Ectodermal cell (in vitro differentiated cells): ENCODE measurements around the gene HSPA6.

Experiments used
- H3K27ac ChIP-seq: 2 replicates; pipeline ENCODE4 v1.7.0; 2013; ENCODE audit warnings: mild to moderate bottlenecking, low read depth, low read length; ENCODE audit not compliant: insufficient read depth, poor library complexity, severe bottlenecking
- H3K27me3 ChIP-seq: 2 replicates; pipeline ENCODE4 v1.7.0; 2013; ENCODE audit warnings: mild to moderate bottlenecking, low read length; ENCODE audit not compliant: insufficient read depth, control insufficient read depth, poor library complexity, severe bottlenecking
- H3K36me3 ChIP-seq: one replicate; pipeline ENCODE4 v1.7.0; 2013; ENCODE audit warnings: low read length; ENCODE audit not compliant: control insufficient read depth, insufficient read depth
- H3K4me1 ChIP-seq: one replicate; pipeline ENCODE4 v1.7.0; 2013; ENCODE audit warnings: low read length; ENCODE audit not compliant: control insufficient read depth, insufficient read depth
- H3K4me3 ChIP-seq: 2 replicates; pipeline ENCODE4 v1.7.0; 2013; ENCODE audit warnings: low read depth, low read length, control low read depth; ENCODE audit not compliant: insufficient read depth
- H3K9me3 ChIP-seq: 2 replicates; pipeline ENCODE4 v1.7.0; 2013; ENCODE audit warnings: mild to moderate bottlenecking, low read length, moderate library complexity; ENCODE audit not compliant: control insufficient read depth
- WGBS, 2 experiments: methylation state at CpG; one replicate each; pipeline ENCODE4 v1.1.7; 2013; ENCODE audit warnings: missing lambda C conversion rate in 2 of 2; 5-methylcytosine and 5-hydroxymethylcytosine counted together

HSPA6 gene

GRCh38 chr1:161491472-161491871 lies 32.9 kb upstream of the HSPA6 start:
- Histone ChIP-seq H3K4me3 (no peak overlapping the region), H3K9me3 (no peaks in the 10 kb centered on the region), H3K4me1 (no peaks in the 10 kb centered on the region), H3K27me3 (peaks cover 8% of the 10 kb centered on the region), H3K27ac (no peak overlapping the region), H3K36me3 (no peaks in the 10 kb centered on the region)
- WGBS, 2 experiments: 86 to 93% methylated on average over 5 of the region's 5 CpGs

GRCh38 chr1:161492827-161493226 lies 31.5 kb upstream of the HSPA6 start:
- WGBS, 2 experiments: 91% methylated on average over 2 of the region's 2 CpGs
- Histone ChIP-seq H3K4me1 (no peaks in the 10 kb centered on the region), H3K36me3 (no peaks in the 10 kb centered on the region), H3K27ac (no peak overlapping the region), H3K4me3 (no peak overlapping the region), H3K9me3 (no peaks in the 10 kb centered on the region), H3K27me3 (peaks cover 8% of the 10 kb centered on the region)

GRCh38 chr1:161494091-161494735 lies 30.1 kb upstream of the HSPA6 start:
- peaks cover 9% of the 10 kb centered on the region for H3K27me3 ChIP-seq
- H3K4me1 ChIP-seq: no peaks in the 10 kb centered on the region
- WGBS, 2 experiments: 70 to 72% methylated on average over 3 of the region's 3 CpGs

GRCh38 chr1:161495490-161495889 lies 28.9 kb upstream of the HSPA6 start:
- H3K9me3 ChIP-seq: no peaks in the 10 kb centered on the region
- H3K27ac ChIP-seq: no peak overlapping the region
- peaks cover 12% of the 10 kb centered on the region for H3K27me3 ChIP-seq
- H3K4me1 ChIP-seq: no peaks in the 10 kb centered on the region
- H3K36me3 ChIP-seq: no peaks in the 10 kb centered on the region
- no peak overlapping the region for H3K4me3 ChIP-seq

More at GRCh38 chr1:161494091-161494735, 30.1 kb upstream of the HSPA6 start:
- H3K4me3 ChIP-seq: no peak overlapping the region
- H3K27ac ChIP-seq: no peak overlapping the region
- no peaks in the 10 kb centered on the region for H3K9me3 ChIP-seq
- no peaks in the 10 kb centered on the region for H3K36me3 ChIP-seq

GRCh38 chr1:161497961-161498360 lies 26.4 kb upstream of the HSPA6 start:
- H3K27ac ChIP-seq: no peak overlapping the region
- WGBS, 2 experiments: 86% methylated on average over 1 of the region's 1 CpG
- H3K27me3 ChIP-seq: peaks cover 10% of the 10 kb centered on the region
- H3K36me3 ChIP-seq: no peaks in the 10 kb centered on the region
- no peaks in the 10 kb centered on the region for H3K9me3 ChIP-seq
- H3K4me3 ChIP-seq: no peak overlapping the region
- H3K4me1 ChIP-seq: no peaks in the 10 kb centered on the region

GRCh38 chr1:161498646-161499045 lies 25.7 kb upstream of the HSPA6 start:
- Histone ChIP-seq H3K36me3 (no peaks in the 10 kb centered on the region), H3K4me3 (no peak overlapping the region), H3K4me1 (no peaks in the 10 kb centered on the region), H3K27ac (no peak overlapping the region), H3K9me3 (no peaks in the 10 kb centered on the region), H3K27me3 (peaks cover 10% of the 10 kb centered on the region)
- WGBS, 2 experiments: 91 to 95% methylated on average over 2 of the region's 2 CpGs

- peaks cover 10% of the 10 kb centered on the region for H3K27me3 ChIP-seq
- no peaks in the 10 kb centered on the region for H3K9me3 ChIP-seq
- no peak overlapping the region for H3K27ac ChIP-seq
- no peaks in the 10 kb centered on the region for H3K36me3 ChIP-seq
- WGBS, 2 experiments: 93 to 94% methylated on average over 8 of the region's 8 CpGs
- no peak overlapping the region for H3K4me3 ChIP-seq
- no peaks in the 10 kb centered on the region for H3K4me1 ChIP-seq
Observed at GRCh38 chr1:161499099-161500039, 25.0 kb upstream of the HSPA6 start.

GRCh38 chr1:161501234-161501633 lies 23.1 kb upstream of the HSPA6 start:
- Histone ChIP-seq H3K27ac (no peak overlapping the region), H3K36me3 (no peaks in the 10 kb centered on the region), H3K4me3 (no peak overlapping the region), H3K27me3 (peaks cover 19% of the 10 kb centered on the region), H3K9me3 (no peaks in the 10 kb centered on the region), H3K4me1 (no peaks in the 10 kb centered on the region)
- 87 to 94% methylated on average over 1 of the region's 1 CpG for WGBS, 2 experiments

GRCh38 chr1:161502181-161502580 lies 22.2 kb upstream of the HSPA6 start:
- no peaks in the 10 kb centered on the region for H3K4me1 ChIP-seq
- H3K27me3 ChIP-seq: peaks cover 19% of the 10 kb centered on the region
- no peak overlapping the region for H3K27ac ChIP-seq
- H3K4me3 ChIP-seq: no peak overlapping the region
- 70 to 79% methylated on average over 4 of the region's 4 CpGs for WGBS, 2 experiments
- H3K36me3 ChIP-seq: no peaks in the 10 kb centered on the region
- H3K9me3 ChIP-seq: no peaks in the 10 kb centered on the region

- WGBS, 2 experiments: 29 to 71% methylated on average over 1 of the region's 1 CpG
- H3K9me3 ChIP-seq: no peaks in the 10 kb centered on the region
Observed at GRCh38 chr1:161502641-161503393, 21.5 kb upstream of the HSPA6 start.

More at GRCh38 chr1:161502641-161503393, 21.5 kb upstream of the HSPA6 start:
- H3K4me3 ChIP-seq: no peak overlapping the region
- H3K27ac ChIP-seq: no peak overlapping the region
- no peaks in the 10 kb centered on the region for H3K36me3 ChIP-seq
- peaks cover 19% of the 10 kb centered on the region for H3K27me3 ChIP-seq
- no peaks in the 10 kb centered on the region for H3K4me1 ChIP-seq
